SKM-1 treated with dmso at 0.1 percent for 144 hours (cell line): Measurements from ENCODE around the gene TMED4.

Experiments used
- DNase-seq: peaks from one replicate; lab custom pipeline; 2025; ENCODE audit not compliant: unreplicated experiment; lab: John Stamatoyannopoulos, UW

The TMED4 gene

GRCh38 chr7:44541028-44541869 lies 40.8 kb downstream of the TMED4 start, which contains the start of gene NPC1L1:
Gene NPC1L1, minus strand, starts transcription at chr7:44541330. Its CDS starts 71 bp downstream, at chr7:44541259.
- DNase-seq: no peak

DNA sequence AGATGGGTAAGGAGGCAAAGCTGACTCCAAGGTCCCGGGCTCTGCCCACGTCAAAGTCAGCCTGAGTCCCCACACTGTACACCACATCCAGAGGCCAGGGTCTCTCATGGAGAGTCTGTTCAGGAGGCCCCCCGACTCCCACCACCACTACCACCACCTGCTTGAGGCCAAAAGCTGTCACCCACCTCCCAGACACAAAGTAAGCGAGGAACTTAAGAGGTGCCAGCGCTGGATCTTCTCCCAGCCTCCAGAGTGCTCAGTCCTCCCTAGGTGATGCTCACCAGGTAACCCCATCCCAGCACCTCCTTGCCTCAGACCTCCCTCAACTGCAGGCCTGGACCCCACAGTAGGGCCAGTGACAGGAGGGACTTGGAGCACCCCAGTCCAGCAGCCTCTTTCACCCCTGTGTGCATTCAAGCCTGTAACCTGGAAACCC lies 41.4 kb downstream of the TMED4 start:
- no peak for DNase-seq

DNA sequence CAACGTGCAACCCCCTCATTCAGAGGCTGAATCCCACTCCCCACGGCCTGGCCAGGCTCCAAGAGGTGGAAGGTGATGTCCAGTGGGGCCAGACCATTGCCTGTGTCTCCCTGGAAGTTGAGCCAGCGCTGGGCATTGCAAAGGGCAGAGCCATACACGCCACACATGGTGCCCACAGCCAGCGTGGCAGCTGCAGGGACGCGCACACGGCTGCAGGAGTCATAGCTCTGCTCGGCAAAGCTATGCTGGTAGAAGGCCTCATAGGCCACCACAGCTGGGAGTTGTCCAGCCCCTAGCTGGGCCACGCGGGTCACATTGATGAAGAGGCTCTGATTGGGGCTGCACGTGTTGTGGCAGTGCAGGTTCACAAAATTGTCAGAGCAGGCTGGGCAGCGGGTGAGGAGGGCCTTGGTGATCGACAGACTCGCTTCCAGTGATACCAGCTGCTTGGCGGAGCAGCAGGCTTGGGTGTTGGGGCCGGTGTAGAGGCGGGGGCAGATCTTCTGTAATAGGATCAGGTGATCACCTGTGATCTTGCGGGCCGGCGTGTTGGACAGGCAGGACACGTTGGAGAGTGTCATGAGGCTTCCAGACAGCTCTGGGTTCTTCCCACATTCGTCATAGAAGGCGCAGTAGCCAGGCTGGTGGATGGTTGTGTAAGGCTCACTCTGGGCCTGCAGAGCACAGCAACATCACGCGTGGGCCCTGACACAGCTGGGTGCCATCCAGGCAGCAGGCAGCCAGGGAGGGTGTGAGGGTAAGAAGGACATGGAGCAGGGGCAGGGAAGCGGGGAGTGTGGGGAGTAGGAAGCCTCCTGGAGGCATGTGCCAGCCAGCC lies 42.1 kb downstream of the TMED4 start:
- DNase-seq: no peak

GRCh38 chr7:44538798-44539668 lies 43.0 kb downstream of the TMED4 start:
- DNase-seq: no peak

DNA sequence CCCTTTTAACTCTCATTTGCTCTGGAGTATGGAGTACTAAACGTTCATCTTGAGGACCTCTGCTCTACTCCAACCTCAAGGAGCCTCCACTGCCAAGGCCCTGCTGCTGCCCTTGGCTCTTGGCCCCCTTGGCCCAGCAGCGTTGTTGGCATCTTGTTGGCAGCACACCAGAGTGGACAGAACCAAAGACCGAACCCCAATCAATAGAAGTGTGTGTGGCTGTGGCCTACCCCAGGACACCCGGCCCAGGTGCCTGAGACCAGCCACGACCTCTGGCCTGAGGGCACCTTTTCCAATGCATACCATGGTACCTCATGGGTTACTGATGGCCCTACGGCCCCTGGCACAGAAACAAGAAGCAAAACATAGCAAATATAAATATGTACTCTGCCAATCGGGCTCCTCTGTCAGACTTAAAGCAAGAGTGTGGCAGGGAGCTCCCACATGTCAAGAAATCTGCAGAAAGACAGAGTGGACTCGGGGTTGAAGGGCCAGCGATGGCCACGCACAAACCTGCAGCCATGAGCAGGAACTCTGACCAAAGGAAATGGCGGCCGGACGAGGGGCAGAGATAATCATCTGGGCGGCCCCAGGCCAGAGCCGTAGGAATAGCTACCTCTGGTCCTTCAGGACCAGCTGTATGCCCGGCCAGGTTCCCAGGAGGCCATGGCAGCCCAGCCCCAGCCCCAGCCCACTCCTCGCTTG lies 43.8 kb downstream of the TMED4 start:
- no peak for DNase-seq

GRCh38 chr7:44537442-44537841 lies 44.6 kb downstream of the TMED4 start:
- no peak for DNase-seq

DNA sequence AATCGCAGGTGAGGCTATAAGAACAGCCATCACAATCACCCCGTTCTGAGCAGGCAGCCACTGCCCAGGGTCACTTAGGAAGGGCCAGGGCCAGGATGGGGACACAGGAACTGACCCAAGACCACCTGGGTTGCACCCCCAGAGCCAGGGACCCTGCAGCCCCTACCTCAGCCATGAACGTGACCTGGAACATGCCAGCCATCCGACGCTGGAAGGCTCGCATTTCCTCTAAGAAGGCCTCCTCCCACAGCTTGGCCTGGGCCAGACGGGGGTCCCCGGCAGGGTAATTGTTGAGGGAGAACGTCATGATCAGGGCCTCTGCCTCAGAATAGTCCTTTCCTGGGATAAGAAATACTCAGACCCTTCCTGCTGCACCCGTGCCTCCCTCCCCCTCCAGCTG lies 45.9 kb downstream of the TMED4 start:
- DNase-seq: no peak

DNA sequence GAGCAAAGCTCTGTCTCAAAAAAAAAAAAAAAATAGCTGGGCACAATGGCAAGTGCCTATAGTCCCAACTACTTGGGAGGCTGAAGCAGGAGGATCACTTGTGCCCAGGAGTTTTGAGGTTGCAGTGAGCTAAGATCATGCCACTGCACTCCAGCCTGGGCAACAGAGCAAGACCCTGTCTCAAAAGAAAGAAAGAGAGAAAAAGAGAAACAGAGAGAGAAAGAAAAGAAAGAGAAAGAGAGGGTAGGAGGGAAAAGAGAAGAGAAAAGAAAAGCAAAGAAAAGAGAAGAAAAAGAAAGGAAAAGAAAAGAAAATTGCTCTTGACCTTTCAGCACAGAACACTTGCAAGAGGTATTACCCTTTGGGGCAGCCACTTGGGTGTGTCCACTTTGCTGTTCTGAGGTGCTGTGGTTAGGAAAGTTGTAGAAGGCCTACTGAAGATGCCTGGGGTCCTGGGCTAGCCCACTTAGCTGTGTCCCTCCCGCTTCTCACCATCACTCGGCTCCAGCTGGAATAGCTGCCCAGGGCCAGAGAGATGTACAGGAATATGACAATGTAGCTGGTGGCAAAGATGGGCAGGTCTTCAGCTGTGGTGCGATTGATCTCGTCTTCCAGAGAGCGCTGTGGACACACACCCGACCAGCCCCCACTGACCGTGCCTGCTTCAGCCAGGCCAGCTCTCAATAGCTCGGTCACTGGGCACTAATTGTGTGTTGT lies 46.5 kb downstream of the TMED4 start:
- DNase-seq: no peak

- DNase-seq: peak; percentile 46
Measured at GRCh38 chr7:44534501-44534900, 47.5 kb downstream of the TMED4 start.

DNA sequence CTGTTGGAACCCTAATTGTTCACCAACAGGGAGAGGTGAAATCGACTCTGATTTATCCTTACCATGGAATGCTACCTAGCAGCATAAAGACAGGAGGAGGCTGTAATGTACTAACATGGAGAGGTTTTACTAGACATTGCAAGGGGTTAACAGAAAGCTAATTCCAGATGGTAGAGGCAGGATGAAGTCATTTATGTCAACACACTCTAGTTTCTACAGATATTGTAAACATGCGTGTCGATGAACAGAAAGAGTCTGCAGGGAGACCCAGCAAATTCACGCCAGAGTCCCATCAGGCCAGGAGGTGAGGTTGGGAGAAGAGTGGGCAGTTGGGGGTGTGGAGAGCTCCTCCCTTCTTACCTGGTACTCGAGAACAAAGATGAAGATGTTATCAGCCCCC lies 47.9 kb downstream of the TMED4 start:
- DNase-seq: no peak

GRCh38 chr7:44533301-44534055 lies 48.6 kb downstream of the TMED4 start:
- no peak for DNase-seq

GRCh38 chr7:44531421-44532380 lies 50.3 kb downstream of the TMED4 start:
- no peak for DNase-seq

- no peak for DNase-seq
Measured at GRCh38 chr7:44530990-44531389, 51.0 kb downstream of the TMED4 start.
